ENCODE measurements around the gene TTC3. TPM values are rescaled to one million over a fixed set of nuclear protein-coding genes. Genes with fewer than 3 reads are reported as not detected.

Gene TTC3
- total RNA-seq, 1 experiment from 2014 or later, result 71.5 TPM

DNA sequence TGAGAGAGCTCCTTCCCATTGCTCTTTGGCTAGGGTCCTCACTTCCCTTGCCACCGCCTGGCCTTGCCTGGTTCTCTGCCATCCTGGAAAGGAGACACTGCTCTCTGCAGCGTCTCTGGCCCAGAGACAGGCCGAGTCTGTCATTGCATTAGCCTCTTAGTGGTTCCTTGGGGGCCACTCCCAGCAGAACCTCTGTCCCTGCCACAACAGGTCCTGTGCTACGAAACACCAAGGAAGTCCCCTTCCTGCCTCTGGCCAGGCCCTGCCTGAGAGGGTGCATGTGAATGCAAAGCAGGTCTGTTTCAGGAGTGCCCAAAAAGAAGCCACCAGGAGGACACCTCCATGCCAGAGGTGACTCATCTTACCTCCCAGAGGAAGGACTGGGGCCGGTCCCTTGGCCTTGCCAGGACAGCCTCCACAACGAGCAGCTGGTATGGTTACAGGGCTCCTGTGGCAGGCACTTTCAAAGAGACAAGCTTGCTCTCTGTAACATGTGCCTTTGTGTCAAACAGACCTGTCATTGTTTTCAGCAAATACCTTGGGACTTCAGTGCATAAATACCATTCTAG lies 134.5 kb downstream of the TTC3 start (continued):
- TF ChIP-seq ELF1 (IDR thresholded peaks at IDR 0.05; ENCODE audit: borderline replicate concordance, low read depth), result no peak
- TF ChIP-seq CEBPB (IDR thresholded peaks at IDR 0.05; ENCODE audit: low read depth), result no peak

DNA sequence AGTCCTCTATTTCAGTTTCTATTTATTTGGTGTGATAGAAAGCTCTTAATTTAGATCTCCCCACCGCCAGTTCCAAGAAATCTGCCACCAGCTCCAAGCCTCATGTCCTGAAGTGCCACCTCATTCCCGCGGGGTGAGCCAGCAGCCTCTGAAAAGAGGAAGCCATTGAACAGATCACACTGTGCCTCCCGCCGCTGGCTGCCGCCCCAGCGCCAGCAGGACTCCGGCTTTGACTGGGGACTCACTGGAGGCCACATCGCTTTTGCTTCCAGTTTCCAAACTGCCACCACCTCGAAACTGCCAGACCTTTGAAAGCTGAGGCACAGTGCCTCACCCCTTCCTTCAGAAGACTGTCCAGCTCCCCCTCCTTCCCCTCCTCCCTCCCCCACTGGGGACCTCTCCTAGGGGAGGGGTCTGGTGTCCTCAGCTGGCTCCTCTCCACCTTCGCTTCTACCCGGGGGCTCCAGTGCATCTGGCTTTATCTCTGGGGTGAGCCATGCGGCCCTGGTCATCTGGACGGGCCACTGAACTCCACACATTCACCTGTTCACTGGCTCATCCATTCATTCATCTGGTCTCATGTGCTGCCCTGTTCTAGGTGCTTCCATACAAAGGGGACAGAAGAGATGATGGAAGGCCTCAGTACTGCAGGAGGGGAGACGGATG lies 135.1 kb downstream of the TTC3 start:
- Histone ChIP-seq H3K4me2 (ENCODE audit: low read length) (peak overlapping the region; percentile 68), H3K9ac (ENCODE audit: low read length) (peak overlapping the region; percentile 38)
- CTCF ChIA-PET, result no interaction called here

DNA sequence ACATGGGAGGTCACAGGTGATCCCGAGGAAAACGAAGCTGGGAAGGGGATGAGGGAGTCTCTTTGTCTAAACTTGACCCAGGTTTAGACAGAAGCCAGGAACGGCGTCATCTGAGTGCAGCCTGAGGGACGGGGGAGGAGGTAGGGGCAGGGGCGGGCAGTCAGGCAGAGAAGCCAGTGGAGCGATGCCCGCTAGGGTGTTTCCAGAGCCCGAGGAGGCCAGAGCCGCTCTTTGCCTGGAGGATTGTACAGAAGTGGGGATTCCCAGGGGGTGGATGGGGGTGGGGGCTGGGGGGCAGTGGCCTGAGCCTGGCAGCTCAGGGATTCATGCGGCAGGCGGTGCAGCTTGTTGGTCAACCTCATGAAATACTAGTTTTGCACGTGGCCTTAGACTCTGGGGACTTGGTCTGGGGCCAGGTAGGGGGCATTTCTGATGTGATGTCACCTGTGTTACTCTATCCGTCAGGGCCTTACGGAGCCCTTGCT lies 135.7 kb downstream of the TTC3 start:
- Histone ChIP-seq H3K4me3 (replicated peaks in 1 of 2; ENCODE audit: low read depth in 1 of 2, low read length in 2 of 2) (no peak overlapping the region), H4K20me1 (ENCODE audit: insufficient read depth) (no peaks in the 10 kb centered on the region), H3K9me3 (ENCODE audit: control insufficient read depth in 1 of 2, insufficient read depth in 1 of 2, low read depth in 1 of 2, low read length in 2 of 2) (no peaks in the 10 kb centered on the region), H3K36me3 (ENCODE audit: control insufficient read depth in 1 of 2, insufficient read depth in 2 of 2, low read length in 2 of 2) (no peaks in the 10 kb centered on the region), H3K79me2 (ENCODE audit: insufficient read depth, low read length) (no peaks in the 10 kb centered on the region), H3K9me2 (ENCODE audit: insufficient read depth) (no peaks in the 10 kb centered on the region), H3K27ac (ENCODE audit: low read depth, low read length) (peak overlapping the region; percentile 69; the same call in 1 of the 2 replicates), H3K9ac (ENCODE audit: low read length) (0 out of 2 replicates have a peak overlapping the region, but pooled peaks have one; percentile 38), H3K4me2 (ENCODE audit: low read length) (no peak overlapping the region), H3K4me1 (ENCODE audit: control insufficient read depth in 1 of 2, insufficient read depth in 2 of 2, low read length in 2 of 2) (peaks cover 19 to 24% of the 10 kb centered on the region in 2 experiments), H3K27me3 (ENCODE audit: insufficient read depth, low read length) (no peaks in the 10 kb centered on the region), H2AFZ (ENCODE audit: low read depth, low read length, poor library complexity, severe bottlenecking) (no peak overlapping the region)
- BruUV-seq (replicated peaks), result no TSS peak
- intact Hi-C loops (cut with micrococcal nuclease), result loop anchor here (10.0 kb wide), 1 partner anchor 64 kb away; no protein-coding TSS in a partner anchor
- DNase-seq (ENCODE audit: low read depth, low spot score), result no peak
- no peak for ATAC-seq
- CTCF ChIA-PET, result interaction anchor here (0.9 kb wide), 1 partner anchor 466 kb away, joined by 3 read pairs; no protein-coding TSS in a partner anchor
- TF ChIP-seq SIN3A (IDR thresholded peaks at IDR 0.05; ENCODE audit: low read depth), result no peak
- no peak for TF ChIP-seq TCF7L2 (IDR thresholded peaks at IDR 0.05; ENCODE audit: borderline replicate concordance, extremely low read depth, insufficient read depth, insufficient read length)
- POLR2A ChIA-PET, result no interaction called here
- RAD21 ChIA-PET (ENCODE audit: low non-redundant PET in 1 of 2, low total read pairs in 2 of 2, uncharacterized antibody in 2 of 2, unreplicated experiment in 2 of 2), result no interaction called here

More for the DNA sequence above, 135.1 kb downstream of the TTC3 start:
- H3K4me1 ChIP-seq (ENCODE audit: control insufficient read depth in 1 of 2, insufficient read depth in 2 of 2, low read length in 2 of 2), result peaks cover 19 to 24% of the 10 kb centered on the region in 2 experiments
- ChIA-PET POLR2A (no interaction called here), RAD21 (ENCODE audit: low non-redundant PET in 1 of 2, low total read pairs in 2 of 2, uncharacterized antibody in 2 of 2, unreplicated experiment in 2 of 2) (no interaction called here)
- ATAC-seq (peak; percentile 66), DNase-seq (ENCODE audit: low read depth, low spot score) (no peak)
- BruUV-seq (replicated peaks), result no TSS peak
- no peaks in the 10 kb centered on the region for H3K9me3 ChIP-seq (ENCODE audit: control insufficient read depth in 1 of 2, insufficient read depth in 1 of 2, low read depth in 1 of 2, low read length in 2 of 2)
- H3K9me2 ChIP-seq (ENCODE audit: insufficient read depth), result no peaks in the 10 kb centered on the region
- TF ChIP-seq ZFX (IDR thresholded peaks at IDR 0.05) (no peak), SIN3A (IDR thresholded peaks at IDR 0.05; ENCODE audit: low read depth) (peak; percentile 2; the same call in 1 of the 2 replicates), POLR2A (IDR thresholded peaks at IDR 0.05; ENCODE audit: borderline replicate concordance, extremely low read depth, insufficient read depth, insufficient read length) (no peak), SRF (IDR thresholded peaks at IDR 0.05; ENCODE audit: low read depth) (no peak), EZH2 (IDR thresholded peaks at IDR 0.05) (no peak)
- TF ChIP-seq, protein P1, sequence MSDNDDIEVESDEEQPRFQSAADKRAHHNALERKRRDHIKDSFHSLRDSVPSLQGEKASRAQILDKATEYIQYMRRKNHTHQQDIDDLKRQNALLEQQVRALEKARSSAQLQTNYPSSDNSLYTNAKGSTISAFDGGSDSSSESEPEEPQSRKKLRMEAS (IDR thresholded peaks at IDR 0.05), result peak; percentile 6; the same call in 1 of the 2 replicates
- H2AFZ ChIP-seq (ENCODE audit: low read depth, low read length, poor library complexity, severe bottlenecking), result no peak overlapping the region
- intact Hi-C loops (cut with micrococcal nuclease), result loop anchor here (10.0 kb wide), 1 partner anchor 63 kb away; no protein-coding TSS in a partner anchor
- no peaks in the 10 kb centered on the region for H3K27me3 ChIP-seq (ENCODE audit: insufficient read depth, low read length)
- H3K79me2 ChIP-seq (ENCODE audit: insufficient read depth, low read length), result no peaks in the 10 kb centered on the region
- no peaks in the 10 kb centered on the region for H4K20me1 ChIP-seq (ENCODE audit: insufficient read depth)
- H3K4me3 ChIP-seq (replicated peaks in 1 of 2; ENCODE audit: low read depth in 1 of 2, low read length in 2 of 2), result no peak overlapping the region
- peak overlapping the region; percentile 69 for H3K27ac ChIP-seq (ENCODE audit: low read depth, low read length)
- no peaks in the 10 kb centered on the region for H3K36me3 ChIP-seq (ENCODE audit: control insufficient read depth in 1 of 2, insufficient read depth in 2 of 2, low read length in 2 of 2)

Measured in HCT116 (cell line).